Adipose tissue (tissue), 3 donors: Measurements from ENCODE around the gene SERTAD3. TPM values are rescaled to one million over a fixed set of nuclear protein-coding genes. Genes with fewer than 3 reads are reported as not detected.
"Not testable (repeated sequence)": the region's sequence is repeated elsewhere in the genome, so short reads cannot be mapped to it uniquely, and the experiment has no call there.

Experiments used
- H3K27ac ChIP-seq: one replicate; pipeline ENCODE4 v1.5.1; 2013; ENCODE audit warnings: low read depth, low read length
- whole genome bisulfite sequencing, 3 donors: extraction: QIAGEN DNeasy Blood & Tissue Kit; methylation state at CpG; one replicate each; pipeline ENCODE4 v1.1.7; 2013; 5-methylcytosine and 5-hydroxymethylcytosine counted together
- polyA plus RNA-seq, 3 donors: library from polyadenylated mRNA; stranded (reverse); fragments of 200-250 nt; gene quantifications; one replicate each; pipeline ENCODE4 v1.2.3, GENCODE V29; 2013
- donor health status: healthy with polysubstance abuse.
- donor health status: Bipolar disorder and iron deficiency.
- donor health status: healthy.

The SERTAD3 gene
- polyA plus RNA-seq, 3 donors: 8.3 to 57.5 (median 13.3) TPM

DNA sequence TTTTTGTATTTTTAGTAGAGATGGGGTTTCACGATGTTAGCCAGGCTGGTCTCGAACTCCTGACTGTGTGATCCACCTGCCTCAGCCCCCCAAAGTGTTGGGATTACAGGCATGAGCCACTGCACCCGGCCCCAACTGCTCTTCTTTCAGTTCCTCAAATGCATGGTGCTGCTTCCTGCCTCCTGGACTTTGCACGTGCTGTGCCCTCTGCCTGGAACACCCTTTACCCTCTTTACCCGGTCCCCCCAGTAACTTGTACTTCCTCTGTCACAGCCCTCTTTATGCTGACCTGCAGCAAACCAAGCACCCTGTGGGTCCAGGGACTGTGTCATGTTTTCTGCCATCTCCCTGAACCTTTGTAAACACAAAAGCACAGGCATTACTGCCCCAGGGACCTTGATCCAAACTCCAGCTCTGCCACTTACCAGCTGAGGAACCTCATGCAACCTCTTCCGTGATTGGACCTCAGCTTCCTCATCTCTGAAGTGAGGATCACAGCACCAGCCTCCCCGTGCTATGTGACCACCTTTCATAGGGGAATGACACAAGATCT is 17.6 kb upstream of the SERTAD3 start:
- WGBS, 3 donors: 57 to 75% (median 64%) methylated on average over 7 of the region's 7 CpGs
- no peak overlapping the region for H3K27ac ChIP-seq

DNA sequence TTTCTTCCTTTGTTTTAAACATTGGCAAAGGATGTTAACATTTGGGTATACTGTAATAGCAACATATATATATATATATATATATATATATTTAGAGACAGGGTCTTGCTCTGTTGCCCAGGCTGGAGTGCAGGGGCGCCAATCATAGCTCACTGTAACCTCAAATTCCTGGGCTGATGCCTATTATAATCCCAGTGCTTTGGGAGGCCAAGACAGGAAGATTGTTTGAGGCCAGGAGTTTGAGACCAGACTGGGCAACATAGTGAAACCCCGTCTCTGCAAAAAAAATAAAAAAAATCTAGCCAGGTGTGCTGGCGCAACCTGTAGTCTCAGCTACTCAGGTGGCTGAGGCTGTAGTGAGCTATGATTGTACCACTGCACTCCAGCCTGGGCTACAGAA is 16.1 kb upstream of the SERTAD3 start:
- H3K27ac ChIP-seq: no peak overlapping the region
- 81 to 93% (median 89%) methylated on average over 3 of the region's 3 CpGs for WGBS, 3 donors

DNA sequence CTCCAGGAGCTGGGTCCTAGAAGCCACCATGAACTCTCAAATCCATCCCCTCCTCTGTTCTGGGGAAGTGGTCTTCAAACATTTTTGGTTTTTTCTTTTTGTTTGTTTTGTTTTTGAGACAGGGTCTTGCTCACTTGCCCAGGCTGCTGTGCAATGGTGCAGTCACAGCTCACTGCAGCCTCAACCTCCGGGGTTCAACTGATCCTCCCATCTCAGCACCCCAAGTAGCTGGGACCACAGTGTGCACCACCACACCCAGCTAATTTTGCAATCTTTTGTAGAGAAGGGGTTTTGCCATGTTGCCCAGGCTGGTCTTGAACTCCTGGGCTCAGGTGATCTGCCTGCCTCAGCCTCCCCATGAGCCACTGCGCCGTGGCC is 14.5 kb upstream of the SERTAD3 start:
- no peak overlapping the region for H3K27ac ChIP-seq
- 95 to 98% (median 96%) methylated on average over 3 of the region's 3 CpGs for WGBS, 3 donors

DNA sequence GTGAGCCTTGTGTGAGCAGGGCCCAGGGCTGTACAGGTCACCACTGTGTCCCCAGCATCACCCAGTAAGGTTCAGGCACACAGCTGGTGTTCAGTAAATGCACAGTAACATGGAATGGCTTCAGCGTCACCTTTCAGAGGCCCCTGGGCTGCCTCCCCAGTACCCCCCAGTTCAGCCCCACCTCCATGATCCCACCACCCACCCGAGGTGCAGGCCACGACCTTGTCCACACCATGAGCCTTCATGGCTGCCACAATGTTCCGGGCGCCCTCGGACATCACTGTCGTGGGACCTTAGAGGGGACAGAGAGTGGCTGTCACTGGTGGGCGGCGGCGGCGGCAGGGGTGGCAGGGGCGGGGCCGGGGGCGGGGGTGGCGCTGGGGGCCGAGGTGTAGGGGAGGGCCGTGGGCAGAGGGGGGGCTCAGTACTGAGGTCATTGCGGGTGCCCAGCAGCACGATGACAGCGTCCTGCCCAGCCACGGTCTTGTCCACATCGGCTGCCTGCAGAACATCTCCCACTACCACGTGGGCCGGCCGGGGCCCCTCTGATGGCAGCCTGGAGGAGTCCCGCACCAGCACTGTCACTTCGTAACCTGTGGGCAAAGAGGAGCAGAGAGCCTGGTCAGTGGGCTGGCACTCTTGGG is 13.9 kb upstream of the SERTAD3 start:
- 87 to 92% (median 88%) methylated on average over 19 to 27 of the region's 27 CpGs for WGBS, 3 donors

DNA sequence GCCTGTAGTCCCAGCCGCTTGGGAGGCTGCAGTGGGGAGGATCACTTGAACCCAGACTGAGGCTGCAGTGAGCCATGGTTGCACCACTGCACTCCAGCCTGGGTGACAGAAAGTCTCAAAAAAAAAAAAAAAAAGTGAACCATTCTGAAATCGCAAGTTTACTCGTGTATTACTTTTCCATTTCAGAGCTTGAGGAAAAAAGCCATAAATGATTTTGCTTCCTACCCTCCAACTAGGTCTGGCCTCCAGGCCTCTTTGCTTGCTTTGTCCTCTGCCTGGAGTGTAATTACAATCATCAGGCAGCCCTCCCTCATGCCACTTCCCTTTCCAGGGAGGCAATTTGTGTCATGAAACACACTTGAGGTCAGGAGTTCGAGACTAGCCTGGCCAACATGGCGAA is 12.9 kb upstream of the SERTAD3 start:
- 82 to 91% (median 89%) methylated on average over 5 of the region's 5 CpGs for WGBS, 3 donors
- H3K27ac ChIP-seq: no peak overlapping the region

More for the DNA sequence above, 13.9 kb upstream of the SERTAD3 start:
- no peak overlapping the region for H3K27ac ChIP-seq

DNA sequence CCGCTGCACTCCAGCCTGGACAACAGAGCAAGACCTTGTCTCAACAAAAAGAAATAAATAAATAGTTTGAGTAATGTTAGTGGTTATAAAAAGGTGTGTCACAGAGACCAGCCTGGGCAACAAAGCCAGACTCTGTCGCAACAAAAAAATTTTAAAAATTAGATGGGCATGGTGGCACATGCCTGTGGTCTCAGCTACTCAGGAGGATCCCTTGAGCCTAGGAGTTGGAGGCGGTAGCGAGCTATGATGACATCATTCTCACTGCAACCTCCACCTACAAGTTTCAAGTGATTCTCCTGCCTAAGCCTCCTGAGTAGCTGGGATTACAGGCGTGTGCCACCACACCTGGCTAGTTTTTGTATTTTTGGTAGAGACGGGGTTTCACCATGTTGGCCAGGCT is 9.8 kb upstream of the SERTAD3 start:
- not testable (repeated sequence) for H3K27ac ChIP-seq
- WGBS, 3 donors: 95 to 99% (median 97%) methylated on average over 6 of the region's 6 CpGs

DNA sequence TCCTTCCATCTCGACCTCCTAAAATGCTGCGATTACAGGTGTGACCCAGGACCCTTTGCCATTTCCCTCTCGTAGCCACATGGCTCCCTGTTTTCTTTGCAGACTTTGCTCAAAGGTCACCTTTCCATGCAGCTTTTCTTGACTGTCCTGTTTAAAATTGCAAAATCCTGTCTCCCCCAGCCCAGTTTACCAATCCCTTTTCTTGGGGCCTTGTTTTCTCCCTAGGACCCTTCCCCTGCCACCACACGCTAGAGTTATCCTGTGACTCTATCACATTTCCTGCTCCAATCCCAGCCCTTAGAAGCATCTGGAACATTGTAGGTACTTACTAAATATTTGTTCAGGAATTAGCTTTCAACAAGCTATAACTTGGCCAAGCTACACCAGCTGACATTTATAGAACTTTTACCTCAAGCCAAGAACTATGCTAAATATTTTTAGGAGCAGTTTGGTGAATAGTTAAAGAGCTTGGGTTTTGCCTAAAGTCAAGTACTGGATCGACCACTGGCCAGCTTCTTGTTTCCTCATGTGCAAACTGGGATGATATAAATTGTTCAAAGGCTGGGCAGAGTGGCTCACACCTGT is 9.1 kb upstream of the SERTAD3 start:
- WGBS, 3 donors: 88 to 91% (median 91%) methylated on average over 5 of the region's 5 CpGs
- no peak overlapping the region for H3K27ac ChIP-seq

DNA sequence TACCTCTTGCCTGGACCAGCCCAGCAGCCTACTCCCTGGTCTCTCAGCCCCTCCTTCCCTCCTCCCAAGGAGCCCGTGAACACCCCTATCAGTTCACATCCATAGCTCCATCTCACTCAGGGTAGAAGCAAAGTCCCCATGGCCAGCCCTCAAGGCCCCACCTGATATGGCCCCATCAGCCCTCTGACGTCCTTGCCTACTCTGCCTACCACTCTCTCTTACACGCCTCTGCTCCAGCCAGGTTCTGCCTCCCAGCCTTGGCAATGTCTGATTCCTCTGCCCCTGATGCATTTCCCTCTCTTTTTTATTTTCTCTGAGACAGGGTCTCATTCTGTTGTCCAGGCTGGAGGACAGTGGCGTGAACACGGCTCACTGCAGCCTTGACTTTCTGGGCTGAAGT is 7.9 kb upstream of the SERTAD3 start:
- WGBS, 3 donors: 57 to 80% (median 79%) methylated on average over 5 of the region's 5 CpGs
- no peak overlapping the region for H3K27ac ChIP-seq

DNA sequence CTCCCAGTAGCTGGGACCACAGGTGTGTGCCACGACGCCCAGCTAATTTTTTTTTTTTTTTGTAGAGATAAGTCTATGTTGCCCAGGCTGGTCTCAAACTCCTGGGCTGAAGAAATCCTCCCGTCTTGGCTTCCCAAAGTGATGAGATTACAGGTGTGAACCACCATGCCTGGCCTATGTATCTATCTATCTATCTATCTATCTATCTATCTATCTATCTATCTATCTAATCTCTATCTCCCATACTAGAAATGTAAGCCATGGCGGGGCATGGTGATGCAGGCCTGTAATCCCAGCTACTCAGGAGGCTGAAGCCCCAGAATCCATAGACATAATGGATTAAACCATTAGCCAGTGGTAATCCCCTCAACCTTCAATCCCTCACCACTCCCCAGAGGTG is 6.5 kb upstream of the SERTAD3 start:
- 88 to 100% (median 95%) methylated on average over 4 of the region's 4 CpGs for WGBS, 3 donors
- H3K27ac ChIP-seq: no peak overlapping the region

DNA sequence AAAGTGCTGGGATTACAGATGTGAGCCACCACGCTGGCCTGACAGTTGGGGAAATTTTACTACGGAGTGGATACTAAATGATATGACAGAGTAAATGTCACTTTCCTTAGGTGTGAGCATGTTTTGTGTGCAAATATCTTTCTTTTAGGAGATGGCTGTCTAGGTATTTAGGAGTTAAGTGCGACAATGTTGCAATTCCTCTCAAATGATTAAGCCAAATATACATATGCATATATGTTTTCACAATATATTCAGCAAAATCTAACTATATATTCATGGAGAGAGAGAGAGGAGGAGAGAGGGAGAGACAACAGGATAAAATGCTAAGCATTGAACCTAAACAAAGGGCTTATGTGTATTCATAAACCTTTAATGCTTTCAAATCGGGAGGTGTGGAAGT is 5.4 kb upstream of the SERTAD3 start:
- 92 to 97% (median 94%) methylated on average over 4 of the region's 4 CpGs for WGBS, 3 donors
- H3K27ac ChIP-seq: no peak overlapping the region

DNA sequence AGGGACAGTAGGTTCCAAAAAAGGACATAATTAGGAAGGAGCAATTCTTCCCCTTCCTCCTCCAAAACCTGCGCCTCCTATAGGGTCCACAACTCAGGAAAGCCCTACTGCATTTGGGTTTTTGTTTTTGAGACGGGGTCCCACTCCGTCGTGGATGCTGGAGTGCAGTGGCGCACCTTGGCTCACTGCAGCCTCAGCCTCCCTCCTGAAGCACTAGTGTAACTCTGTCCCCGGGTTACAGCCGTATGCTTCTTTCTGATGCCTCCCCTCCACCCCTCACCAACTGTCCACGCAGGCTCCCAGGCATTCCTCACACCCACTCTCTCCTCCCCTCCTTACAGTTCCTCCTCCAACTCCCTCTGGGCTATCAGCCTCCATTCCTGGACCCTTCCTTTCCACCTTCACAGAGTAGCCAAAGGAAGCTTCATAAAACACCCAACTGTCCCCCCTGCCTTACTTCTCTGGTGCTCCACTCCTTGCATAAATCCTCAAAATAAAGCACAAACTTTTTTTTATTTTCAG is 2.2 kb upstream of the SERTAD3 start:
- 80 to 88% (median 84%) methylated on average over 8 of the region's 8 CpGs for WGBS, 3 donors
- H3K27ac ChIP-seq: no peak overlapping the region

DNA sequence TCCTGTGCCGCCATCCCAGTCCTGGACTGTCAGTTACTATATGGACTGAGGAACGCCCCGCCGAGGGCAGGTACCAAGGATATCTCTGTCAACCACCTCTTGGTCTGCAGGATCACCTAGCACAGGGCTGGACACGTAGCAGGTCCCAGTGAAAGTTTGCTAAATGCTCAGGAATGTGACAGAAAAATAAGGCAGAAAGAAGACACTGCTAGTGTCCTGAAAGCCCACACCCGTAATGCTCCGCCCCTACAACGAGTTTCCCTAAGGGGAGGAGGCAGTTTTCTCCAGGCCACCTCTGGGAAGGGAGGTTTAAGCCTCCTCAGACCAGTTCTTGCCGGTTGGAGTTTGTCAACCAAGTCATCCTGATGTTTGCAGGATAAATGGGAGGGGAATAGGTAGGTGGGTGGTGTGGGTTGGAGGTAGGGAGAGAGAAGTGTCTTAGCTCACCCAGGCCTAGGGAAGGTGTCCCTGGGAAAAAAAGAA is 1.7 kb upstream of the SERTAD3 start:
- H3K27ac ChIP-seq: no peak overlapping the region
- WGBS, 3 donors: 54 to 69% (median 58%) methylated on average over 9 of the region's 9 CpGs

DNA sequence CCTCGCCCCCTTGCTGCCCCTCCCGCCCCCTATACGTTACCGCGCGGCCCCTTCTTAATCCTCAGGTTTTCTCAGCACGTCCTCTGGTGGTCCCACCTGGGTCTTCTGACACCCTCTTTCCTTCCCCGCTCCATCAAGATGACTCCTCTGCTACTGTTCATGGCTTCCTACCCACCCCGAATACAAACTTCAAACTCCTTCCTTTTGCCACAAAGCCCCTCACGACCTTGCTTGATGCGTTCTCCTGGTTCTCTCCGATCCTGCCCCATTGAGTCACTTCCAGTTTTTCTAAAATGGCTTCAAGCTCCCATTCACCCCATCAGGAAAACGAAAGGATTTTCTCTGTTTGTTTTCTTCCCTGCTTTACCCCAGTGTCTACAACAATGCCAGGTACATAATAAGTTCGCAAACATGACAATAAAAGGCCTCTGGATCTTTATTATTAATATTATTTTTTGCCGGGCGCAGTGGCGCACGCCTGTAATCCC is 734 bp upstream of the SERTAD3 start:
- H3K27ac ChIP-seq: no peak overlapping the region
- 17 to 21% (median 17%) methylated on average over 13 to 18 of the region's 18 CpGs for WGBS, 3 donors

DNA sequence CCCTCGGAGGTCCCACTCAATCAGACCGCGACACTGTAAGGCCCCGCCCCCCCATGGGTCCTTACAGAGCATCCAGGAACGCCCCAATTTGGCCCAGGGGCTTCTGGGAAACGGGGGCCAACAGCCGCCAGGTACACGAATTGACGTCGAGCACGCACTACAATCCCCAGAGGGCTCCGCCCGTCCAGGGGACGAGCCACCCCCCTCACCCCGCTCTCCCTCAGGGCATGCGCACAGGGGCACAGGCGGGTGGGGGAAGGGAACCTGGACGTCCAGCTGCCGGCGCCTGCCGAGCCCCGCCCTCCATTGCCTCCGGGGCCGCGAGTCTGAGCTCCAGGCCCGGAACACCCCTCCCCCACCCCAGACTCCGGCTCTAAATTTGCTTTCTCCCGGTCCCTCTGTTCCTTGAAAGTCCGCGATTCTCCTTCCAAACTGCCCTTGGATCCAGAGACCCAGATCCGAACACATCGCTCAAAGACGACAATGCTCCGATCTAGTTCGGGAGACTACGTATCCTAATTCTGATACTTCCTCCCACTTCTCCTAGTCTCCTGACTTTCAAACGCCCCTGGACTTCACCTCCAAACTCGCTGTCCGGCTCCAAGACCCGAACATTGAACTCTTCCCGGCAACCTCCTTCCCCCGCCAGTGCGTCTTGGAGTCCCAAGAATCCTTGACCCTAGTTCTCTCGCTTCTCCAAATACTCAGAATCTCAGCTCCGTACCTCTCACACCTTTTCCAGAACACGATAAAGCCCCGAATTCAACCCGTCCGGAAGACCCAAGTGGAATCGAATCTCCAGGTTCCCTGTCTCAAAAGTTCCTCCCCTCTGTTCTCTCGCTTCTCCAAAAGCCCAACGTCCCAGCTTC is 770 bp downstream of the SERTAD3 start:
- WGBS, 3 donors: 0 to 1% (median 0%) methylated on average over 52 of the region's 52 CpGs

DNA sequence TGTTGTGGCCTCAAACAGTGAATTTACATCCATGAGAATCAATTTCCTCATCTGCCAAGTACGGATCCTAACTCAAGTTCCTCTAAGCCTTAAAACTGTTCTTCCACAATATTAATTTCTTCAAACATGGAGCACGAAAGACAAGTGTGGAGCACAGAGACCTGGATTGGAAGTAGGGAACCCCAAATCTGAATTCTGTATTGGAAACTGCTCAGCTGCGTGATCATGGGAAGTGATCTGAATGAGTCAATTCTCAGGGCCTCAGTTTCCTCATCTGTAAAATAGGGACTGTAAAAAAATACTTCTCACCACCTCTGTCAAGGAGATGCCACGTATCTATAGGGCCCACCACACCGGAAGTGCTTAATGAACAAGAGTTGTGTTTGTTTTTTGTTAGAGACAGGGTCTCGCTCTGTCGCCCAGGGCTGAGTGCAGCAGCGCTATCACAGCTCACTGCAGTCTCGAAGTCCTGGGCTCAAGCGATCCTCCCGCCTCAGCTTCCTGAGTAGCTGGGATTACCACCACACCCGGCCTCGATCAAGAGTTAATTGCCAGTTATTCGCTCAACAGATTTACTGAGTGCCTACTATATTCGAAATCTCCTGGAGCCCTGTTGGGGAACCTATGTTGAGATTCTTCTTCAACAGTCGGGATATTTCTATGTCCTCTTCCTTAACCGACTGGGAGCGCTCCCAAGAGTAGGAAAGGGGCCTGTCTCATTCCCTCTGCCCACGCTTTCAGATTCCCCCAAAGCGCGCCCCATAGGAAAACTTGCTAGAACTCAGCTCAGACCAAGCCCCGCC is 1.6 kb downstream of the SERTAD3 start:
- 17 to 20% (median 18%) methylated on average over 22 of the region's 22 CpGs for WGBS, 3 donors
- no peak overlapping the region for H3K27ac ChIP-seq

More for the DNA sequence above, 770 bp downstream of the SERTAD3 start:
- H3K27ac ChIP-seq: peak overlapping the region; percentile 68

DNA sequence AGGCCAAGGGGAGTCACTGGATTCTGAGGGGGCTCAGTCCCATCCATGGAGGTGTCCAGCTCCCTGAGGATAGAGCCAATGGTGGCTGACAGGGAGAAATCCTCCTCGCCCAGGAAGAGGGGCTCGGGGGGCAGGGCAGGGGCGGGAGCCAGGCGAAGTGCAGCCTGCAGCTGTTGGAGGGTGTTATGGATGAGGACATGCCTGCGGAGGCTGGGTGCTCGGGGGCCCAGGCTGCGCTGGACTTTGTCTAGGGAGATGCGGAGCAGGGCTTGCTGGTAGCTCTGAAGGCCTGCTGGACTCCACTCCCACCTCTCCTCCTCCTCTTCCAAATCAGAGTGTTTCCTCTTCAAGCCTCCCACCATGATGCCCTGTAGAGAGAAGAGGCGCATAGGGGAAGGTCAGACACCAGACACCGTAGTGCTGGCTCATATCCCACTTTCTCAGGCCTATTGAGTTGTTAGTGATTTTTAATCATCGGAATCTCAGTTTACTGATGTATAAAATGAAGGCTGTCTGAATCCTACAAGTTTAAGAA is 2.3 kb downstream of the SERTAD3 start:
- no peak overlapping the region for H3K27ac ChIP-seq
- 76 to 83% (median 78%) methylated on average over 8 to 11 of the region's 11 CpGs for WGBS, 3 donors

DNA sequence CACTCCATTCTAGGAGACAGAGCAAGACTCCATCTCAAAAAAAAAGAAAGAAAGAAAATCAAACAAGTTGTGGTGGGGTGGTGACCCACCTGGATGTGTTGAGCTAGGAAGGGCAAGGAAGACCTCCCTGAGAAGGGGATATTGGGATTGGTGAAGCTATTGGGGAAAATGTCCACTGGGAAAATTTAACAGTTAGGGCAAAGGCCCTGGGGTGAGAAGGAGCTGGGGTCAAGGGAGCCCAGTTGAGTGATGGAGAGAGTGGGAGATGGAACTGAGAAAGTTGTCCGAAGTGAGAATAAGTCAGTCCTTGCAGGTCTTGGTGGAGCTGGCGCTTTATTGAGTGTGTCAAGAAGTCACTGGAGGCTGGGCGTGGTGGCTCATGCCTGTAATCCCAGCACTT is 5.9 kb downstream of the SERTAD3 start:
- WGBS, 3 donors: 85 to 97% (median 94%) methylated on average over 3 of the region's 3 CpGs
- no peak overlapping the region for H3K27ac ChIP-seq
